ENCODE measurements around the gene KCND3.

KCND3 gene

GRCh38 chr1:111959436-111959835 is 30.0 kb downstream of the KCND3 start:
- DNase-seq (ENCODE audit: low read depth): no peak

GRCh38 chr1:111958851-111959250 is 30.6 kb downstream of the KCND3 start:
- DNase-seq (ENCODE audit: low read depth): no peak

- DNase-seq (ENCODE audit: low read depth): no peak
Observed at GRCh38 chr1:111958075-111958474, 31.4 kb downstream of the KCND3 start.

GRCh38 chr1:111956155-111956771 is 33.2 kb downstream of the KCND3 start:
- no peak for DNase-seq (ENCODE audit: low read depth)

GRCh38 chr1:111955755-111956154 is 33.7 kb downstream of the KCND3 start:
- no peak for DNase-seq (ENCODE audit: low read depth)

- DNase-seq (ENCODE audit: low read depth): no peak
Observed at GRCh38 chr1:111953797-111954196, 35.7 kb downstream of the KCND3 start.

GRCh38 chr1:111952125-111952657 is 37.3 kb downstream of the KCND3 start:
- DNase-seq (ENCODE audit: low read depth): no peak

GRCh38 chr1:111948209-111949171 is 41.0 kb downstream of the KCND3 start:
- DNase-seq (ENCODE audit: low read depth): no peak

- no peak for DNase-seq (ENCODE audit: low read depth)
Observed at GRCh38 chr1:111943846-111944749, 45.4 kb downstream of the KCND3 start.

- no peak for DNase-seq (ENCODE audit: low read depth)
Observed at GRCh38 chr1:111943066-111943465, 46.4 kb downstream of the KCND3 start.

- no peak for DNase-seq (ENCODE audit: low read depth)
Observed at GRCh38 chr1:111938536-111938935, 50.9 kb downstream of the KCND3 start.

GRCh38 chr1:111938123-111938522 is 51.3 kb downstream of the KCND3 start:
- no peak for DNase-seq (ENCODE audit: low read depth)

- no peak for DNase-seq (ENCODE audit: low read depth)
Observed at GRCh38 chr1:111937147-111937725, 52.2 kb downstream of the KCND3 start.

GRCh38 chr1:111934106-111934852 is 55.2 kb downstream of the KCND3 start:
- no peak for DNase-seq (ENCODE audit: low read depth)

GRCh38 chr1:111930356-111930755 is 59.1 kb downstream of the KCND3 start:
- no peak for DNase-seq (ENCODE audit: low read depth)

GRCh38 chr1:111928531-111928930 is 60.9 kb downstream of the KCND3 start:
- DNase-seq (ENCODE audit: low read depth): no peak

GRCh38 chr1:111927652-111928051 is 61.8 kb downstream of the KCND3 start:
- DNase-seq (ENCODE audit: low read depth): no peak

- DNase-seq (ENCODE audit: low read depth): no peak
Observed at GRCh38 chr1:111924786-111925185, 64.7 kb downstream of the KCND3 start.

GRCh38 chr1:111923766-111924165 is 65.7 kb downstream of the KCND3 start:
- no peak for DNase-seq (ENCODE audit: low read depth)

- no peak for DNase-seq (ENCODE audit: low read depth)
Observed at GRCh38 chr1:111921948-111922347, 67.5 kb downstream of the KCND3 start.

Data from stimulated activated CD8-positive, alpha-beta memory T cell treated with anti-CD3 and anti-CD28 coated beads, Interleukin-12 subunit alpha, Interleukin-12 subunit beta, amount 100 ng/mL, for 4 hours (primary cell).